Renal cortex interstitium (tissue), 11 donors: Measurements from ENCODE around the gene MFAP2. TPM values are rescaled to one million over a fixed set of nuclear protein-coding genes. Genes with fewer than 3 reads are reported as not detected.

Experiments
- DNase-seq, 11 donors: peaks; one replicate each; pipeline ENCODE4 v3.0.0-alpha.2; 2013; ENCODE audit warnings: low read depth in 9 of 11, low spot score in 4 of 11; ENCODE audit errors: extremely low read depth in 1 of 11
- polyA plus RNA-seq, 3 donors: library from polyadenylated mRNA; unstranded; fragments of 120-200 nt; gene quantifications; one replicate each; pipeline ENCODE4 v1.2.1, GENCODE V29; 2013; ENCODE audit not compliant: insufficient read length in 3 of 3

Gene MFAP2
- polyA plus RNA-seq, 3 donors = 195 to 226 (median 205) TPM

- DNase-seq = no peak
Observed at GRCh38 chr1:16991571-16991970, 11.2 kb upstream of the MFAP2 start.

GRCh38 chr1:16989676-16990391 lies 9.4 kb upstream of the MFAP2 start:
- no peak for DNase-seq

- DNase-seq = no peak
Observed at GRCh38 chr1:16988210-16988609, 7.8 kb upstream of the MFAP2 start.

DNA sequence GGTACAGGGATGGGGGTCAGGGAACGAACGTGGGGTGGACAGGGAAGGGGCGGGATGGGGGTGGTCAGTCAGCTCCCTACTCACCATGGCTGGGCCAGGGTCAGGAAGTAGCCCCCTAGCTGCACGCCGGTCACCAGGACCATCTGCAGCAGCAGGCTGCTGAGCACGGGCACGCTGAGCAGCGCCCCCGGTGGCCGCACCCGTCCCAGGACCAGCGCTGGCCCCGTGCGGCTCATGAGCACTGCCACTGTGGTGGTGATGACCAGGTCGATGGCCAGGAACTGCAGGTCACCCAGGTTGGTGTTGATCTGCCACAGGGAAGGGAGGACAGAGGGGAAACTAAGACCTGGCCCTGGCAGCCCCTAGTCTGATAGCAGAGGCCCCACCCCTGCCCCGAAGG lies 6.5 kb upstream of the MFAP2 start:
- DNase-seq = no peak

- no peak for DNase-seq
Observed at GRCh38 chr1:16986560-16986959, 6.1 kb upstream of the MFAP2 start.

- no peak for DNase-seq
Observed at GRCh38 chr1:16986113-16986512, 5.7 kb upstream of the MFAP2 start.

DNA sequence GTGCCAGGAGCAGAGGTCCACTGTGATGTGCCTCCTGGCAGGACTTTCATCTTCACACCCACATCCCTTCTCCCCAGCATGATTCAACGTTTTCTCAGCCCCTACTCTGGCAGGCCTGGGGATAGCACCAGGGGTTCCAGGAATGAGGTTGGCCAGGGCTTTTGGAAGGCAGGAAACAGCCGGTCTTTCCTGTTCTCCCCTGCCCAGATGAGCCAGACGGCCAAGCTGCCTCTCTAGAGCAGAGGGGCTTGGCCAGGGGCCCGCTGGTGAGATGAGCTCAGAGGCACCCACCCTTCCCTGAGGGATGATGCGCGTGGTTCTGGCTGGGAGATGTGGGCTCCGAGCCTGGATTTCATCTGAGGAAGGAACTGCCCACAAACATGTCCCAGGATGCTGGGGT lies 4.3 kb upstream of the MFAP2 start:
- no peak for DNase-seq

GRCh38 chr1:16983649-16984048 lies 3.2 kb upstream of the MFAP2 start:
- no peak for DNase-seq

- no peak for DNase-seq
Observed at GRCh38 chr1:16982902-16983301, 2.5 kb upstream of the MFAP2 start.

- no peak for DNase-seq
Observed at GRCh38 chr1:16981269-16981849, 939 bp upstream of the MFAP2 start.

- peak in 3 of 11 donors; percentile 60 to 71 (median 60) for DNase-seq
Observed at GRCh38 chr1:16979475-16980327, 719 bp downstream of the MFAP2 start.

DNA sequence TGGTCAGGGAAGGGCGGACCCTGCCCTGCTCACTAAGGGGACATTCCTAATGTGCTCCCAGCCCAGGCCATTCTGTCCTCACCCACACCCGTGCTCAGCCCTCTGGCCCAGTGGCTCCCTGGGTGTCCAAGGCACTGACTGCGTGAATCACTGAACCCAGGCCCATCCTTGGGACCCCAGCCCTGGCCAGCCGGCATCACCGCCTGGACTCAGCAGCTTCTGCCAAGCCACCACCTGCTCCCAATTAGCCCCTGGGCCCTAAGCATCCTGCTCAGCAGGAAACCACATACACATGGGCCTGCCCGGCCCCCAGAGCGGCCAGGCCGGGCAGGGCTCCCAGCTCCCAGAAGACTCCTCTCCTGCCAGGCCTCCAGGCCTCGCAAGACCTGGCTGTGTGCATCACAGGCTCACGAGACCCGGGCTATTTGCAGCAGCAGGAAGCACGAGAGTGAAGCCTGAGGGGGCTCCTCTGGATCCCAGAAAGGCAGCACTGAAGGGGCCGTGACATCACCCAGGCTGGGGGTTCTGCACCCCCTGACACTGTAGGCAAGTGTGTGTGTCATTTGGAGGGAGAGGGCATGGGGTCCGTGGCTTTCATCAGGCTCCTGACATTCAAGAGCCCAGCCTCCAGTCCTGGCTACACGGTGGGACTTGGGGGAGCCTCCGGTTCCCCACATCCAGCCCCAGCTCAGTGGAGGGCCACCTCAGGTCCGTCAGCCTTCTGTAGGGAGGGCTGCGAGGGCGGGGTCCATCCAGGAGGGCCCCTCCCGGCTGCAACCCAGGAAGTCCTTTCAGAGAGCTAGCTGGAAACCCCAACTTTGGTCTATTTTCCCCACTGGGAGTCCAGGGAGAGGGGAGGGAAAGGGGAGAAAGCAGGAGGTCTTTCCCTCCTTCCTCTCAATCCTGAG lies 1.6 kb downstream of the MFAP2 start:
- DNase-seq = no peak

GRCh38 chr1:16978139-16978538 lies 2.3 kb downstream of the MFAP2 start:
- no peak for DNase-seq

- DNase-seq = no peak
Observed at GRCh38 chr1:16977377-16977776, 3.0 kb downstream of the MFAP2 start.

DNA sequence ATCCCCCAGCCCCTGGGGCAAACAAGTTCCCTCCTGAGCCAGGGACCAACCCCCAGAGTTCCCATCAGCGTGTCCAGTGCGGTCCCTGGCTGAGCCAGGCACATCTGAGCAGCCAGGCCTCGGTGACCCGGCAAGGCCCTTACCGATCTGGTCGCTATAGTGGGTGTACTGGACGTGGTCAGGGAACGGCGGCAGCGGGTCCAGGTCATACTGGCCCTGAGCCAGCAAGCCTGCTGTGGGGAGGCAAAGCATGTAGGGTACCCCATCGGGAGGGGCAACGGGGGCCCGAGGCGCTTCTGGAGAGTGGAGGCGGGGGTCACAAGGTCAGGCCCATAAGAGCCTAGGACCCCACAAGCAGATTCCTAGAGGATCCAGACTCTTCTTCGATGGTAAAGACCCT lies 3.5 kb downstream of the MFAP2 start:
- no peak for DNase-seq

- DNase-seq = no peak
Observed at GRCh38 chr1:16975838-16976237, 4.6 kb downstream of the MFAP2 start.

DNA sequence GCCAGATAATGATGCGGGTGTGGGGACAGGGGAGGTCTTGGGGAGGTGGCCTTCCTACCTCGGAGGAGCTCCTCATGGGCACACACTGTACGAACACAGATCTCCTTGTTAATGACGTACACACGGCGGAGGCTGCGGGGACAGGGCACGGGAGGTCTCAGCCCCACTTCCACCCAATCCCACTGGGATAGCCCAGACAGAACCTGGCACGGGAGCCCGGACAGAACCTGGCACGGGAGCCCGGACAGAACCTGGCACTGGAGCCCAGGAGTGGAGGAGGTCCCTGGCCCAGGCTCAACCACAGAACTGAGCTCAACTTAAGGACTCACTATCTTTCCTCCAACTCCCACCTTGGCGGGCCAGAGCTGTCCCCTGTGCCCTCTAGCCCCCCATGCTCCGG lies 5.2 kb downstream of the MFAP2 start:
- DNase-seq = no peak

- DNase-seq = no peak
Observed at GRCh38 chr1:16973215-16973614, 7.2 kb downstream of the MFAP2 start.

- no peak for DNase-seq
Observed at GRCh38 chr1:16972189-16972895, 8.1 kb downstream of the MFAP2 start.
